Ovary (tissue), 9 donors: ENCODE data around the gene FYCO1. TPM values are rescaled to one million over a fixed set of nuclear protein-coding genes. Genes with fewer than 3 reads are reported as not detected.

Experiments used
- DNase-seq, 5 donors: peaks; one replicate each; pipeline ENCODE4 v3.0.0-alpha.2; 2019 to 2020
- H3K27ac ChIP-seq, 2 donors: fragments of 200-600 bp; one replicate each; pipeline versions ENCODE4 v1.5.1 to v1.8.0; 2019 to 2022
- H3K27me3 ChIP-seq: fragments of 200-600 bp; one replicate; pipeline ENCODE4 v1.8.0; 2022
- H3K36me3 ChIP-seq: fragments of 200-600 bp; sonication (generic); one replicate; pipeline ENCODE4 v1.5.1; 2019
- H3K4me1 ChIP-seq: one replicate; pipeline ENCODE4 v1.8.1; 2013; ENCODE audit warnings: mild to moderate bottlenecking, moderate library complexity; ENCODE audit not compliant: insufficient read depth
- H3K4me3 ChIP-seq: fragments of 200-600 bp; sonication (generic); one replicate; pipeline ENCODE4 v1.5.1; 2017
- H3K9me3 ChIP-seq, 2 donors: fragments of 200-600 bp in 1 of 2; sonication (generic) in 1 of 2; one replicate each; pipeline versions ENCODE4 v1.5.1 to v1.8.1; 2013 to 2019; ENCODE audit warnings: mild to moderate bottlenecking in 1 of 2, moderate library complexity in 1 of 2
- CTCF ChIP-seq, 3 donors: fragments of 450-650 bp in 2 of 3; fragments of 200-600 bp in 1 of 3; IDR thresholded peaks; one replicate each; pipeline versions ENCODE4 v1.5.1 to v1.8.0; 2016 to 2022; ENCODE audit warnings: antibody characterized with exemption in 3 of 3, mild to moderate bottlenecking in 1 of 3
- EP300 ChIP-seq: sonication (generic); formaldehyde crosslinking; IDR thresholded peaks from one replicate; pipeline ENCODE4 v1.6.1; 2017; ENCODE audit warnings: antibody characterized with exemption
- POLR2A ChIP-seq: fragments of 450-650 bp; IDR thresholded peaks from one replicate; pipeline ENCODE4 v1.6.1; 2017; ENCODE audit warnings: antibody characterized with exemption, mild to moderate bottlenecking, moderate library complexity
- WGBS, 3 donors: extraction: QIAGEN DNeasy Blood & Tissue Kit in 1 of 3; methylation state at CpG; one replicate each; pipeline versions ENCODE4 v1.1.5 to v1.1.7; 2013 to 2017; 5-methylcytosine and 5-hydroxymethylcytosine counted together
- intact Hi-C, 4 donors: fragments of 100-400 bp; cut with DNase I; formaldehyde crosslinking; loops; one replicate each; pipeline versions ENCODE4 v1.11.0 to v1.15.1; 2022 to 2023
- polyA plus RNA-seq, 2 donors: library from polyadenylated mRNA; stranded (reverse); fragments of 200-250 nt in 1 of 2; fragments of 350-450 nt in 1 of 2; fragmentation: Illumina TruSeq in 1 of 2; extraction: RNeasy Lipid Tissue Mini Kit (QIAGEN cat#74804) in 1 of 2; gene quantifications; one replicate each; pipeline ENCODE4 v1.2.3, GENCODE V29; 2013 to 2014
- total RNA-seq, 7 donors: library from RNA; depleted of rRNA in 2 of 7; stranded (reverse); fragments of >200 nt in 2 of 7; fragmentation: NEBNext Ultra II Directional in 3 of 7; extraction: Animal tissue kit (Norgen Biotek cat#: 25700) in 3 of 7; gene quantifications; one replicate each; pipeline versions ENCODE4 v1.1.0 to v1.2.4, GENCODE V29; 2016 to 2023
- donor health status: DM: no; HTN: no; CAD: no; lungs with moderate emphysema.
- donor health status: DM: no; HTN: no; CAD: no.
- donor health status: Bipolar disorder and iron deficiency.
- donor health status: DM: yes; HTN: yes; CAD: no.
- donor health status: DM: no; HTN: no; CAD: no.
- donor health status: DM: yes; HTN: yes; CAD: no.

FYCO1 gene
- total and polyA plus RNA-seq, 9 donors: 30.2 to 81.0 (median 52.8) TPM

GRCh38 chr3:45984331-45985312 is 11.0 kb downstream of the FYCO1 start:
- H3K9me3 ChIP-seq: no peaks in the 10 kb centered on the region
- DNase-seq: peak in 1 of 5 donors; percentile 76
- H3K36me3 ChIP-seq: no peaks in the 10 kb centered on the region
- peak overlapping the region in 1 of 2 donors; percentile 83 for H3K27ac ChIP-seq
- intact Hi-C loops: no loop called here
- peaks cover 59% of the 10 kb centered on the region for H3K4me1 ChIP-seq
- no peaks in the 10 kb centered on the region for H3K27me3 ChIP-seq
- no peak for TF ChIP-seq EP300
- TF ChIP-seq POLR2A: no peak
- no peak for TF ChIP-seq CTCF (IDR thresholded peaks at IDR 0.05)
- WGBS, 3 donors: 54 to 63% (median 60%) methylated on average over 8 of the region's 8 CpGs
- no peak overlapping the region for H3K4me3 ChIP-seq

- Histone ChIP-seq H3K4me1 (peaks cover 52% of the 10 kb centered on the region), H3K36me3 (no peaks in the 10 kb centered on the region), H3K4me3 (no peak overlapping the region), H3K27me3 (no peaks in the 10 kb centered on the region), H3K9me3 (no peaks in the 10 kb centered on the region), H3K27ac (peak overlapping the region in 1 of 2 donors; percentile 22)
- WGBS, 3 donors: 67 to 79% (median 70%) methylated on average over 3 of the region's 3 CpGs
- intact Hi-C loops: loop anchor here in 1 of 4 donors (2.0 kb wide), 1 partner anchor 25 kb away; no protein-coding TSS in a partner anchor
- TF ChIP-seq EP300 (no peak), CTCF (IDR thresholded peaks at IDR 0.05) (no peak), POLR2A (no peak)
- no peak for DNase-seq
Observed at GRCh38 chr3:45983770-45984169, 11.9 kb downstream of the FYCO1 start.

- Histone ChIP-seq H3K27ac (no peak overlapping the region), H3K27me3 (no peaks in the 10 kb centered on the region), H3K4me1 (peaks cover 36% of the 10 kb centered on the region), H3K9me3 (no peaks in the 10 kb centered on the region), H3K36me3 (no peaks in the 10 kb centered on the region), H3K4me3 (no peak overlapping the region)
- 9 to 32% (median 20%) methylated on average over 2 of the region's 2 CpGs for WGBS, 3 donors
- intact Hi-C loops: loop anchor here in 1 of 4 donors (2.0 kb wide), 1 partner anchor 27 kb away; no protein-coding TSS in a partner anchor
- no peak for DNase-seq
- TF ChIP-seq EP300: no peak
- TF ChIP-seq CTCF (IDR thresholded peaks at IDR 0.05): no peak
- TF ChIP-seq POLR2A: no peak
Observed at GRCh38 chr3:45981346-45982074, 14.1 kb downstream of the FYCO1 start.

- Histone ChIP-seq H3K4me1 (peaks cover 29% of the 10 kb centered on the region), H3K4me3 (no peak overlapping the region), H3K27me3 (no peaks in the 10 kb centered on the region), H3K9me3 (no peaks in the 10 kb centered on the region), H3K36me3 (no peaks in the 10 kb centered on the region), H3K27ac (no peak overlapping the region)
- WGBS, 3 donors: 75 to 98% (median 93%) methylated on average over 2 of the region's 2 CpGs
- intact Hi-C loops: no loop called here
- no peak for DNase-seq
- no peak for TF ChIP-seq CTCF (IDR thresholded peaks at IDR 0.05)
- TF ChIP-seq POLR2A: no peak
- TF ChIP-seq EP300: no peak
Observed at GRCh38 chr3:45980819-45981218, 14.8 kb downstream of the FYCO1 start.
